ENCODE results near the gene SEMA3D.

The SEMA3D gene

DNA sequence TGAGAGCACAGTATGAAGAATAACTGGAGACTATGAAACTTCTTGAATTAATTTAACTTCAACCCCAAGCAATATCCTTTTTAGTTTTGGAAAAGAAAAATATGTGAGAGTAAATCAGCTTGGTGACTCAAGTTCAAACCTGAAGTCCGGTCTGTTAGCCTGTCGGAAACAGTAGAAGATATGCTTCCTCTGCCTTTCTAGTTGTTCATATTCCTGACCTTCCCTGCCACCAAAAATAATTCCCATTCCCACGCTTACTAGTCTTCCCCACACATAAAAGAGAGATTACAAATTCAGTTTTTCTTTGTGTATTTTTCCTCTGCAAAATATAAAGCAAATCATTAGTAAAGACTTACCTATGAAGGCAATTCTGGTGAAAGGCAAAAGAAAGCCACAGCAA lies 3.6 kb downstream of the SEMA3D start:
- no peak for DNase-seq

GRCh38 chr7:85178531-85179298 lies 8.1 kb downstream of the SEMA3D start:
- DNase-seq = no peak

- DNase-seq = no peak
Measured at GRCh38 chr7:85177316-85177715, 9.5 kb downstream of the SEMA3D start.

GRCh38 chr7:85176197-85176596 lies 10.7 kb downstream of the SEMA3D start:
- no peak for DNase-seq

- DNase-seq = no peak
Measured at GRCh38 chr7:85175217-85175616, 11.6 kb downstream of the SEMA3D start.

DNA sequence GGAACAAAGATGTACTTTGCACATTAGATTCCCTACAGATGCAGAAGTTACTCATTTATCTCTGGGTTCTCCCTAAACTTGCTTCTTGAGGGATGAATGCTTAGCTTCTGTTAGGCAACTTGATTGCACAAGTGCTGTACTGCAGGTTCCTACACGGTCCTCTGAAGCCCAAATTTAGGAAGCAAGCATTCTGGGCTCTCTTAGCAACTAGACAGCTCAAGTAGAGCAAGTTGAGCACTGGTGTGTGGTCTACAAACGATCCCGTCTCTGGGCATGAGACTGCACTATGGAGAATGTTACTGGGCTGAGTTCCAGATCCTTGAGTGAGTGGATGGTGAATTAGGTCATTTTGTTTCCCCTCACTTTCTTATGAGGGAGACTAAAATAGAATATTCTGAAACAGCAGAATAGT lies 14.3 kb downstream of the SEMA3D start:
- no peak for DNase-seq

DNA sequence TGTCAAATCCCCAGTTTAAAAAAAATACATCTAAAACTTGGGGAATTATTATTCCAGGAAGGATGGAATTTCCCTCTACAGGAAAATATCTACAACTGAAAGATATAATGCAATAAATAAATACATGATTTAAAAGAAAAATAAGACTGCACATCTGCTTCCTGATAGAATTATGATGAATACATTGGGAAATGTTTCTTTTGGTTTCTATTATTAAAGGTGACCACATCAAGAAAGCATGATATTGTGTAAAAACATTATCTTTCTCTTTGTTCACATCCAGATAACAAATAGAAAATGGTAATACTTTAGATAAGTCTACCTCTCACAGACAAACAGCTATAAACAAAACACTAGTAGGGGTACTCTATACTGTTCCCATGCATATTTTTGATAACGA lies 19.2 kb downstream of the SEMA3D start:
- DNase-seq = no peak

GRCh38 chr7:85165263-85165662 lies 21.6 kb downstream of the SEMA3D start:
- DNase-seq = no peak

DNA sequence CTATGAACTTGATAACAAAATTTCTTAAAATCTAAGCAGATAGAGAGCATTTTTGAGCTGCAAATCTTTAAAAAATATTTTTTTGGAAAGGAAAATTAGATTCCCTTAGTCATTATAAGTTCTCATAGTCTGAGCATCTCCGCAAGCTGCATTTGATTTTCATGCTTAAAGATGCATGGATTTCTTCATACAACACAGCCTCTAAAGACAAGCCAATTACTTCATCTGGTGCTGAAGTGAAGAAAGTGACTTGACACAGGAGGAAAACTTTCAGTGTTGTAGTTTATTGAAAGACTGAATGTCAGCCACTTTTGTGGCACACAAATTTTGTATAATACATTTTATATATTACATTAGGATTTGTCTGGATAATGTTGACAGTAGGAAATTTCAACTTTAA lies 22.5 kb downstream of the SEMA3D start:
- no peak for DNase-seq

DNA sequence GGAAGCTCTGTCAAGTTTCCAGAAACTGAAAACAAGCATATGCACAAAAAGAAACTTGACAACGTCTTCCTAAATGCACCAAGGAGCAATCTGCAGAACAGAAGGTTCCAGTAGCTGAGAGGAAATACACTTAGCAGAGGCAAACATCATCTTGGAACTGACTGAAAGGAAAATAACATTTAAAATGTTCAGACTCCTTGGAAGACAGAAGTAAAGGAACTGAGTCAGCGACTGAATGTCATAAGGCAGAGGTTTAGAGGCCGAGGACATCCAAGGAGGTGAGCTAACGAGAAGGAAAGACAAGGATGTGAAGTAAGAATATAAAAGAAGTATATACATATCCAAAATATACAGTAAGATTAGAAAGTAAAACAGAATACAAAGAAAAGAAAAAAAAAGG lies 24.1 kb downstream of the SEMA3D start:
- DNase-seq = no peak

DNA sequence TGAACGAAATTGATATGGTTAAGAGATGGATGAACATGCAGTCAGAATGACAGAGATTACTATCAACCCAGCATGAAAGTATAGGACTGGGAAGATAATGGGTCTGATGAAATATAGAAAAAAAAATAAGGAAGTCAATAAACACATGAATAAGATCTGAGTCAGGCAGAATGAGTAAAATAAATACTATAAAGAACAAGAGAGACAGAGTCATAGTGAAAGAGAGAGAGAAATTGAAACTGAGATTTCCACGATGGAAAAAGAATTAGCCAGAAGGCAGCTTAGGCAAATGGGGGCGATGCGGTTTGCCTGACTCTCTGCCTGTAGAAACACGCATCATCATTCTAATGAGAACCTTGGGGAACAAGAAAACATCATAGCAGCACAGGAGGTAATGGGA lies 26.6 kb downstream of the SEMA3D start:
- no peak for DNase-seq

GRCh38 chr7:85159003-85159402 lies 27.9 kb downstream of the SEMA3D start:
- DNase-seq = no peak

- DNase-seq = no peak
Measured at GRCh38 chr7:85156661-85157208, 30.1 kb downstream of the SEMA3D start.

DNA sequence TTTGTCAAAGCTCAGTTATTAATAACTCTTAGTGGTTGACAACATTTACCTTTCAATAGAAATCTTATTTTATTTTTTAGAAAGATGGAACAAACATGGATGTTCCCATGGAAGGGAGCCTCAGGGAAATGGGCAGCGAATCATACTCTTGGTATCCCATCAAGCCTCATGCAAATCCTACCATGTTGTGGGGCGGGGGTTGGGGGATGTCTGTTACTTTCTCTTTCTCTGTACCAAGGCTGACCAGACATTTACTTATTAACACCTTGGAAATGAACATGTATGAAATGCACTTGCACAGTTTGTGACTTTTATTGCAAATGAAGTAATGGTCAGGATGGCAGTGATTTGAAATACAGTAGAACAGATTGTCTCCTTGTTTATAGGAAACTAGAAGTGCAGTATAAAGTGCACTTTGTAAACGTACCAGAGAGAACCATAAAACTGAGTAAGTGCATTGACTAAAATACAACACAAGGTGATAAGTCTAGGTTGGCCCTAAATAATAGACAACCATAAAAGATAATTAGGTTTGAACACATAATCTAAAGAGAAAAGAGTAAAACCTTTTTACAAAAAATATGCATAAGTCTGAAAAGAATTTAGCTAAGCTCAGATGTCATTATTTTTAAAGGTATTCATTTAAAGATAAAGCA lies 32.4 kb downstream of the SEMA3D start:
- DNase-seq = no peak

DNA sequence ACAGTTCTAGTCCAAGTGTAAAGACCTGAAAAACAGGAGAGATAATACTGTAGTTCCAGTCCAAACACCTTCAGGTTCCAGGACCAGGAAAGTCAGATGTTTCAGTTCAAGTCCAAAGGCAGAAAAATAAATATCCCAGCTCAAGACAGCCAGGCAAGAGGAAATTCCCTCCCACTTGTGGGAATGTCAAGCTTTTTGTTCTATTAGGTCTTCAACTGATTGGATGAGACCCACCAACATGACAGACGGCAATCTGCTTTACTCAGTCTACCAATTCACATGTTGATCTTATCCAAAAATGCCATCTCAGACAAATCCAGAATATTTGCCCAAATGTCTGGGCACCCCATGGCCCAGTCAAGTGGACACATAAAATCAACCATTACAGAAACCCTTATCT lies 33.1 kb downstream of the SEMA3D start:
- no peak for DNase-seq

- no peak for DNase-seq
Measured at GRCh38 chr7:85150624-85151023, 36.2 kb downstream of the SEMA3D start.

GRCh38 chr7:85144771-85145170 lies 42.1 kb downstream of the SEMA3D start:
- DNase-seq = no peak

DNA sequence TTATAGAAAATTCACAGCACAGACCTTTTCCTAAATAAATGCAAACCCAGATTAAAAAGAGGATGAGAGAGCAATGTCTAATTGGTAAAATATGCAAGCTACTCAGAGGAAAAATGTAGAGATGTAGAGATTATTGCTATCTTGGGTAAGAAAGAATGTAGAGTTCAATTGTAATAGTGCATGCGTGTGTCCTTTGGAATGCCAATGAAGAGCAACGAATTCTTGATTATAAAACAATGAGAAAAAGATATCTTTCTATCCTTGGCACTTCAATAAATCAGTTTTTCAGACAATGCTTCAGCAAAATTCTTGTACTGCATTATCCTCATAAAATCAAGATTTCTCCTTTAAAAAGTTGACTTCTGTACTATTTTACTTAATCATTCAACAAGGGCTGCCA lies 50.9 kb downstream of the SEMA3D start:
- DNase-seq = no peak

GRCh38 chr7:85133560-85133959 lies 53.3 kb downstream of the SEMA3D start:
- DNase-seq = no peak

- DNase-seq = no peak
Measured at GRCh38 chr7:85133006-85133405, 53.9 kb downstream of the SEMA3D start.

DNA sequence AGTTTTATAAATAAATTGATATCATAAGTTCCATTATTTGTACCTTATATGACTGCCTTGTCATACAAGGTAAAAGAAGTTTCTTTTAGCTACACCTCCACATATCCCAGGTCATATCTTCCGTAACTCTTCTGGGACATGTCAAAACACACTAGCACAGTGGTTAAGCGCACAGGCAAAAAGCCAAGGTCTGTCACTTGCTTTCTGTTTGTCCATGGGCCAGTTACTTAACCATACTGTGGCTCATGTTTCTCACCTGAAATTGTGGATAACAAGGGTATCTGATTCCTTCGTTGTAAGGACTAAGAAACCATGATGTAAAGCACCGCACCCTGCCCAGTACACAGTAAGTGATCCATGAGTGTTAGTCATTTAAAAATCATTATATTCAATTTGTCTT lies 56.2 kb downstream of the SEMA3D start:
- no peak for DNase-seq

DNA sequence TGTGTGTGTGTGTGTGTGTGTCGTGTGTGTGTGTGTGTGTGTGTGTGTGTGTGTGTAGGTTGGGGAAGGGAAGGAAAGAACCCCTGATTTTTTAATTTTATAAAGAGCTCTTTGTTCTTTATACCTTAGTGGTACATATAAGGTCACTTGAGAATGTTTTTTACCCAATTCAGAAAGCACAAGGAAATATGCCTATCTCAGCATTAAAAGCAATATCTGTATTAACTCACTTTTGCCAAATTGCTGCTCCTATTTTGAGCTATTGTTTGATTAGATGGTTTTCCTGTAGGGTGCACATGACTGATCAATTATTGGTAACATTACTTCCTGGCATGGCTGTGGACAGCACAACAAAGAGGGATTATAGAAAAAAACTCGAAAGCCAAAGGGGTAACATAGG lies 60.5 kb downstream of the SEMA3D start:
- no peak for DNase-seq

GRCh38 chr7:85125651-85126131 lies 61.2 kb downstream of the SEMA3D start:
- no peak for DNase-seq

GRCh38 chr7:85125176-85125575 lies 61.7 kb downstream of the SEMA3D start:
- no peak for DNase-seq
